OCI-LY7 (cell line): ENCODE measurements around the gene CCDC57.

Experiments used
- EZH2phosphoT487 ChIP-seq: fragments of 200-600 bp; sonication (generic); IDR thresholded peaks from 2 replicates; pipeline ENCODE4 v1.6.1; 2018; ENCODE audit warnings: low read depth, borderline replicate concordance, mild to moderate bottlenecking, mixed run types, antibody characterized with exemption, low read length, moderate library complexity, mixed read lengths
- TF ChIP-seq, protein P1 (sequence below): fragments of 200-600 bp; sonication (generic); conservative IDR thresholded peaks from 2 replicates; pipeline ENCODE4 v1.5.1; 2014; ENCODE audit warnings: mild to moderate bottlenecking, antibody characterized with exemption, low read length, moderate library complexity, mixed read lengths

- TF ChIP-seq, protein P1, sequence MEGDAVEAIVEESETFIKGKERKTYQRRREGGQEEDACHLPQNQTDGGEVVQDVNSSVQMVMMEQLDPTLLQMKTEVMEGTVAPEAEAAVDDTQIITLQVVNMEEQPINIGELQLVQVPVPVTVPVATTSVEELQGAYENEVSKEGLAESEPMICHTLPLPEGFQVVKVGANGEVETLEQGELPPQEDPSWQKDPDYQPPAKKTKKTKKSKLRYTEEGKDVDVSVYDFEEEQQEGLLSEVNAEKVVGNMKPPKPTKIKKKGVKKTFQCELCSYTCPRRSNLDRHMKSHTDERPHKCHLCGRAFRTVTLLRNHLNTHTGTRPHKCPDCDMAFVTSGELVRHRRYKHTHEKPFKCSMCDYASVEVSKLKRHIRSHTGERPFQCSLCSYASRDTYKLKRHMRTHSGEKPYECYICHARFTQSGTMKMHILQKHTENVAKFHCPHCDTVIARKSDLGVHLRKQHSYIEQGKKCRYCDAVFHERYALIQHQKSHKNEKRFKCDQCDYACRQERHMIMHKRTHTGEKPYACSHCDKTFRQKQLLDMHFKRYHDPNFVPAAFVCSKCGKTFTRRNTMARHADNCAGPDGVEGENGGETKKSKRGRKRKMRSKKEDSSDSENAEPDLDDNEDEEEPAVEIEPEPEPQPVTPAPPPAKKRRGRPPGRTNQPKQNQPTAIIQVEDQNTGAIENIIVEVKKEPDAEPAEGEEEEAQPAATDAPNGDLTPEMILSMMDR, result no peak
- TF ChIP-seq EZH2phosphoT487, result no peak
Observed at GRCh38 chr17:82059272-82060000, 153.2 kb downstream of the CCDC57 start.
